Amygdala (tissue), 56 donors: ENCODE results near the gene MTMR1.
A peak's percentile ranks its signal among the peaks of the same experiment; 100 is the strongest.

Experiments
- DNase-seq, 56 donors: peaks; one replicate each; lab custom pipeline; 2025; lab: John Stamatoyannopoulos, UW

MTMR1 gene

GRCh38 chrX:150696331-150696730 is 3.1 kb downstream of the MTMR1 start:
- DNase-seq, result no peak

GRCh38 chrX:150696866-150697265 is 3.7 kb downstream of the MTMR1 start:
- no peak for DNase-seq

DNA sequence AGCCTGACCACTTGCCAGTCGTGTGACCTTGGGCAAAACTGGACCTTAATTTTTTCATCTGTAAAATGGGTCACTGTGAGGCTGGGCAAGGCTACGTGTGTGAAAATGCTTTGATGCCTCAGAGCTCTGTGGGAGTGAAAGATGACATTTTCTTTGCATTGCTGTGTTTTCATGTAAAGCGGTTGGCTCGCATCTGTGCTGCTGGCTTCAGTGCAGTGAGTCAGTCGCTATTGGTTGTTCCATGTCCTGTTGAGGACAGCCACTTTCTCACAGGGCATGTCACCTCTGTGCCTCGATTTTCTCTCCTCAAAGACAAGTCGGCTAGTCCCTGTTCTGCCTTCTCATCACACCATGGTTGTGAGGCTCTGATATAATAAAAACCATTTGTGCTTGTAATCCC is 4.4 kb downstream of the MTMR1 start:
- no peak for DNase-seq

DNA sequence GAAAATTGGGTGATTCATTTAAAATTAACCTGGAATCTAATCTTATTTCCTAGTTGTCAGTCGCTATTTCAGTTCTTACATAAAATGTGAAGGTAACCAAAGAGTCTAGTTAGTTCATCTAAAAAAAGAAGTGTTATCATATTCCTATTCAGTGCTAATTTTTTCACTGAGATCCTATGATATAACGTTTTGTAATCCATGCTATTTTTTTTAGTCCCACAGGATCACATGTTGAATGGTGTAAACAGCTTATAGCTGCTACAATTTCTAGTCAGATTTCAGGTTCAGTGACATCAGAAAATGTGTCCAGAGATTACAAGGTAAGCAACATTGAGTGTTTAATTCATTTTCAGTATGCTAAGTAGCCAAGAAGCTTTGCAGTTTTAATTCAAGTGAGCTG is 5.8 kb downstream of the MTMR1 start:
- no peak for DNase-seq

DNA sequence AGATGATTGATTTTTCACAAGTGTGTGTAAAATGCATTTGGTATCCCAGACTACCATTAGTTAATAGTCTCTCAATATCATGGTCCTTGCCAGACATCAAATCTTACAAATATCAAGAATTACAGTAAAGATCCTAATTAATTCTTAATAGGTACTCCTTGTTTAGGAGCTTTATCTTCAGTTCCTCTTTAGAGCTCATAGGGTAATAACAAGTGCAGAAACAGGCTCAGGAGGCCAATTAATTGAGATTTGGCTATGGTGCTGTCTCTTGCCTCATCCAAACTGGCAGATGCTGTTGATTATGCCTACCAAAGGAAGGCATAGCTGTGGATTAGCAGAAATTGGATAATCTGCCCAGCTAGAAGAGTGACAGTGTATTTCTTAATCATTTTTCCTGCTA is 6.9 kb downstream of the MTMR1 start:
- DNase-seq, result no peak

- DNase-seq, result no peak
Measured at GRCh38 chrX:150701377-150701776, 8.2 kb downstream of the MTMR1 start.

DNA sequence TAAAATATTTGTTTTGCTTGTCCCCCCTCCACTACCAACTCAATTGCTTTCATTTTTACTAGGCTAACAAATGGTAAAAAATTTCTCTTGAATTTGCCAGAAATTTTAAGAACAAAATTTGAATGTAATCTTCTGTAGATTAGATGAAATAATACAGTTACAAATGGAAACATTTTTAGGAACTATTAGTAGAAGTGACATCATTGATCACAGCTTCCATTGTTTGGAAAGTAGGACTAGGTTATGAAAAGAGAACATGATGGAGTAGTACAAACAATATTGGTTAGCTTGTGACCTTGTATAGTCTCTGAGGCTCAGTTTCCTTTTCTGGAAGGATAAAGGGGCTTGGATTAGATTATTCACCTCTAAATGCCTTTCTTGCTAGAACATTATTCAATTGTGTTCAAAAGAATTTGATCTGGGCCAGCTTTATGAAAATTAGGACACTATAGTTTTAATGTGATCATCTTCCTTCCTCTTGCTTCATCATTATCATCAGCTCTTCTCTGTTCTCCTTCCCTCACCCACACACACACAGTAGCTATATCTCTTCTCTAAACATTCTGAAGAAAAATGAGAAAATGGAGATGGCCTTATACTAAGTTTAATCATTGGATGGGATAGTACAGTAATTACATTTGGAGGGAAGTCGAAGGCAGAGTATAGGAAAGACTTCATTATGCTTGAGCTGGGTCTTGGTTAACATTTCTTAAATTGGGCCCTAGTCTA is 9.9 kb downstream of the MTMR1 start:
- DNase-seq, result no peak

- DNase-seq, result no peak
Measured at GRCh38 chrX:150703695-150703974, 10.4 kb downstream of the MTMR1 start.

GRCh38 chrX:150704030-150704613 is 10.9 kb downstream of the MTMR1 start:
- DNase-seq, result no peak

DNA sequence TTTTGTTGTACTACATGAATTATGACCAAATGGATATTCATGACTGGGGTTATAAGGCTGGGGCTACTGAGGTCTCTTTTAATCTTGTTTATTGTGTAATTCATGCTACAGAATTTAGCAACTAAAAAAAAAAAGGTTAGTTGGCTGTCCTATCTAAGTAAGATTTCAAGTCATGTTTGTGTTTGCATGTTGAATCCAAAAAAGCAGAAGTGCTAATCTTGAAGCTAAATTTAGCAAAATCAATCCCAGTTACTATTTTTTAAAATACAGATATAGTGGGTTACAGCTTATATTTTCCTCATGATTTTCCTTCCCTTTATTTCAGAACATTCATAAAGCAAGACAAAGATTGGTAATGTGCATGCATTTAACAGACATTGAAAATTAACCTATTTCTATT is 19.4 kb downstream of the MTMR1 start:
- no peak for DNase-seq

DNA sequence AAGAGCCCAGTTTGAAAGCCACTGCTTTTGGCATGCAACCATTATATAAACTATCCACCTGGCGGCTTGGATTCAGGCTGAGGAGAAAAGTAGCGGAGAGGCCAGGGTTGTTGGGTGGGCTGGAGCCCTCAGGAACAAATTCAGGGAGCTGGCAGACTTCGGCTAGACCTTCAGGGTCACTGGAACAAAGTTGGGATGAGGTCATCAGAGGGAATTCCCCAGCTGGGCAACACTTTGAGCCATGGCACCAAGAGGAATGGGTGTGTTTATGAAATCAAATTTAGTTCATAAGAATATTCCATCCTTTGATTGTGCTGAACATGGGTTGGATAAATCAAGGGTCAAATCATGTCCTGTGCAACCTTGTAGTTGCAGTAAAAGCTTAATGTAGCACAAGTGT is 22.0 kb downstream of the MTMR1 start:
- no peak for DNase-seq

GRCh38 chrX:150719621-150720020 is 26.4 kb downstream of the MTMR1 start:
- no peak for DNase-seq

GRCh38 chrX:150729956-150730355 is 36.8 kb downstream of the MTMR1 start:
- no peak for DNase-seq

DNA sequence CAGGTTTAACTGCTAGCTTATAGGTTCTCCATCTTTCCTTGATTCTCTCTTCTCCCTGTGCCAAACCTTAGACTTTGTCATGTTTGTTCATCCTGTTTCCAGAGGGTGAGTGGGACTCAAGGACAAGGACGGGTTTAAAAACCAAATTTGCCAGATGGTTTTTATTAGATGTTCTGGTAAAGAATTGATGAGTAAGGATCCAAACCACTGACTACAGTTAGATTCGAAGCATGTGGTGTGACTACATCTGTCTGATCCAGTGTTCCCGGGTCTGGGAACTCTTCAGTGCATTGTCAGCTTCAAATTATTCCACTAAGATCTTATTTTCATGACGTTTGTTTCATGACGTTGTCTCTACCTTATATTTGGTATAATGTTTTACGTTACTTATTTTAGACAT is 37.5 kb downstream of the MTMR1 start:
- no peak for DNase-seq

DNA sequence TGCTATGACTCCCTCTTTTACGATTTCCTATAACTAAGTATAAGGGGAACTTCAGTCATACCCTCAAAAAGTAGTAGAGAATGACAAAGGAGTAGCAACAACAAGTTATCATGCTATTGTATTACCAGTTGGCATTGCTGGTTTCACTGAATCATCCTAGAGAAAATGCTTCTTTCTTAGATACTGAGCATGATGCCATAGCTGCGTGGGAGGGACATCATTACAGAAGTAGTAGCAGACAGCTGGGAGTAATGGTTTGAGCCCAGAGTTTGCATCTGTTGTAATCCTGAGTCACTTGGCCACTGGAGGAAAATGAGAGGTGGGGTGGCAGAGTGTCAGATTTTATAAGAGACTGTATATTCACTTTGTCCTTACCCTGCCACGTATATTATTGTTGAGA is 38.6 kb downstream of the MTMR1 start:
- DNase-seq, result peak in 8 of 56 donors; percentile 1 to 12 (median 4)

DNA sequence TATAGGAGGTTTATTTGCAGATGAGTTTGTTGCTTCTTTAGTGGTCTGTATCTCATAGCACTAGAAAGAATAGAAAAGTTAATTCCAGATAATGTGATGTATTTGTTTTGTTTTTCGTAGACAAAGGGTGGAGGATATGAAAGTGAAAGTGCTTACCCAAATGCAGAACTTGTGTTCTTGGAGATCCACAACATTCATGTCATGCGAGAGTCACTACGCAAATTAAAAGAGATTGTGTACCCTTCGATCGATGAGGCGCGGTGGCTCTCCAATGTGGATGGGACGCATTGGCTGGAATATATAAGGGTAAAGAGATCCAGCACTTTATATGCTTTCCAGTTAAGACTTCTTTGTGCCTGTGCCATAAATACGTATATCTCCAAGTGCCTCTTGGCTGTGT is 43.3 kb downstream of the MTMR1 start:
- DNase-seq, result no peak

- no peak for DNase-seq
Measured at GRCh38 chrX:150752124-150752523, 58.9 kb downstream of the MTMR1 start.

GRCh38 chrX:150753357-150753756 is 60.2 kb downstream of the MTMR1 start:
- no peak for DNase-seq

DNA sequence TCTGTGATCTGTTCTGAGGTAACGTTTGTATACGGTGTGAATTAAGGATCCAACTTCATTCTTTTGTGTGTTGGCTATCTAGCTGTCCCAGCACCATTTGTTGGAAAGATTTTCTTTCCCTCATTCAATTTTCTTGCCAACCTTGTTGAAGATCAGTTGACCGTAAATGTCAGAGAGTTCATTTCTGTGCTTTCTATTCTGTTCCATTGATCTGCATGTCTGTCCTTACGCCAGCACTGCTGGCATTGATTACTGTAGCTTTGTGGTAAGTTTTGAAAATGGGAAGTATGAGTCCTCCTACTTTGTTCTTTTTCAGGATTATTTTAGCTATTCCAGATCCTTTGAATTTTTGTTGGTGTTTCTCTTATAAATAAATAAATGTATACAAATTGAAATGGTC is 60.8 kb downstream of the MTMR1 start:
- no peak for DNase-seq

GRCh38 chrX:150757371-150757770 is 64.2 kb downstream of the MTMR1 start:
- no peak for DNase-seq

DNA sequence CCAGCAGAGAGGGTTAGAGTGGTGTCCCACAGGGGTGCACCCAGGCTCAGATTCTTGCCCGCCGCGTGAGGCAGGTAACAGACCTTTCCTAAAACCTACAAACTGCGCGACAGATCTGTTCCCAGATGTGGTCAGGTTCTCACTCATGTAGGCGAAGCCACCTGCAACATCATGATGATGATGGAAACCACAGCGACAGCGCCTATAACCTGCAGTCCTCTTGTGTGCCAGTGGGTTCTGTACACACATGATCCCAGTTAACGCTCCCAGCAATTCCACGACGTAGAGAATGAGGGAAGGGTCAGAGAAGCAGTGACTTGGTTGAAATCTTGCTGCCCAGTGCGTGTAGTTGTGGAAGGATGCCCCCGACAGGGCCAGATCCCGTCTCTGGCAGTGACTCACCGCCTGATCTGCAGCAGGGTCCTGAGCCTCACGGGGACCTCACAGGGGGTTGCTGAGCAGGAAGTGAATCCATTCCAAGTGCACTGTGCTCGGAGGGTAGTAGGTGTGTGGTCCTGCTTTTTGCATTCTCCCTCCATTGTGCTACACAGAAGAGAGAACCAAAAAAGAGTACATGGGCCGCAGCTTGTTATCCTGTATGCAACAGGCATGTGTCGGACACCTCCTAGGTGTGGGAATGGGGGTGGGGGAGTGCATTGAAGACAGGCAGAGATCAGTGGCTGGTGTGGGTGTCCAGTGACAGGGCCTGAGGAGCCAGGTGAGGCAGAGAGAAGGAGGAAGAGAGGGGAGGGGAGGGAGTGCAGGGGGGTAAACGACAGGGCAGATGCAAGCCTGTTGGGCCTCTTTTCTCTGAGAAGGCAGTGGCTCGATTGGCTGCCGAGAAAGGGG is 66.6 kb downstream of the MTMR1 start:
- DNase-seq, result no peak
